Stomach (tissue), 4 donors: Measurements from ENCODE around the gene DYRK2.

Experiments used
- CTCF ChIP-seq, 7 experiments: fragments of 450-650 bp in 4 of 7; fragments of 200-600 bp in 3 of 7; sonication (generic) in 3 of 7; IDR thresholded peaks; one replicate each; pipeline ENCODE4 v1.5.1; 2016 to 2019; ENCODE audit warnings: antibody characterized with exemption in 7 of 7, control low read depth in 2 of 7, mild to moderate bottlenecking in 1 of 7
- EP300 ChIP-seq: sonication (generic); formaldehyde crosslinking; IDR thresholded peaks from one replicate; pipeline ENCODE4 v1.6.1; 2017; ENCODE audit warnings: antibody characterized with exemption
- POLR2A ChIP-seq, 4 donors: fragments of 450-650 bp; IDR thresholded peaks; one replicate each; pipeline ENCODE4 v1.6.1; 2016; ENCODE audit warnings: antibody characterized with exemption in 4 of 4, control low read depth in 2 of 4, mild to moderate bottlenecking in 1 of 4, moderate library complexity in 1 of 4
- POLR2AphosphoS5 ChIP-seq, 3 donors: sonication (generic); formaldehyde crosslinking; IDR thresholded peaks; one replicate each; pipeline ENCODE4 v1.6.1; 2016; ENCODE audit warnings: antibody characterized with exemption in 3 of 3

- TF ChIP-seq CTCF (IDR thresholded peaks at IDR 0.05) (no peak), POLR2AphosphoS5 (IDR thresholded peaks at IDR 0.05) (no peak), POLR2A (IDR thresholded peaks at IDR 0.05) (no peak), EP300 (no peak)
Measured at GRCh38 chr12:67624355-67624754, 24.2 kb upstream of the DYRK2 start.
